ENCODE data around the gene FAAH2.

DNA sequence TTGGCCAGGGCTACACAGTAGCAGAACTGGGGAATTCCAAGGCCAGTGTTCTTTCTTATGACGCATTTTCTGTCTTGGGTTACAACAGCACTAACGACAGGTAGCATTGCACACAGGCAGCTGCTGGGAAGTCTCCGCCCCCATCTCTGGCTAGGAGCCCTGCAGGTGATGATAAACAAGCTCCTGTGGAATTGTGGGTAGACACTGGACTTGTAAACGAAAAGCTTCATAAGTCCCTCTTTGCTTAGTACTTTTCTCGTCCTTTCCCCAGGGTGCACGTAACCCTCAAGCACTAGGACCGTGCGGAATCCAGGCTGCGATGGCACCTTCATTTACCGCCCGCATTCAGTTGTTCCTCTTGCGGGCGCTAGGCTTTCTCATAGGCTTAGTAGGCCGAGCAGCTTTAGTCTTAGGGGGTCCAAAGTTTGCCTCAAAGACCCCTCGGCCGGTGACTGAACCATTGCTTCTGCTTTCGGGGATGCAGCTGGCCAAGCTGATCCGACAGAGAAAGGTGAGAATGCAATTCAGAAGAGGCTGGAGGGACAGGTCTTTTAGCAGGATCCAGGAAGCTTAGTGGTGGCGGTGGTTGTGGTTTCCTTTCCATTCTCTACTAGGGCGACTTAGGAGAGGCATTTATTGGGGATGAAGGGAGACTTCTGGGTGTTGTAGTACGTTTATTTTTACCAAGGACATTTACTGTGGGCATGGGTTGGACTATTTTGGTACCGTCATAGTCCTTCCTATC lies at the start of gene FAAH2:
- TF ChIP-seq, protein P1, sequence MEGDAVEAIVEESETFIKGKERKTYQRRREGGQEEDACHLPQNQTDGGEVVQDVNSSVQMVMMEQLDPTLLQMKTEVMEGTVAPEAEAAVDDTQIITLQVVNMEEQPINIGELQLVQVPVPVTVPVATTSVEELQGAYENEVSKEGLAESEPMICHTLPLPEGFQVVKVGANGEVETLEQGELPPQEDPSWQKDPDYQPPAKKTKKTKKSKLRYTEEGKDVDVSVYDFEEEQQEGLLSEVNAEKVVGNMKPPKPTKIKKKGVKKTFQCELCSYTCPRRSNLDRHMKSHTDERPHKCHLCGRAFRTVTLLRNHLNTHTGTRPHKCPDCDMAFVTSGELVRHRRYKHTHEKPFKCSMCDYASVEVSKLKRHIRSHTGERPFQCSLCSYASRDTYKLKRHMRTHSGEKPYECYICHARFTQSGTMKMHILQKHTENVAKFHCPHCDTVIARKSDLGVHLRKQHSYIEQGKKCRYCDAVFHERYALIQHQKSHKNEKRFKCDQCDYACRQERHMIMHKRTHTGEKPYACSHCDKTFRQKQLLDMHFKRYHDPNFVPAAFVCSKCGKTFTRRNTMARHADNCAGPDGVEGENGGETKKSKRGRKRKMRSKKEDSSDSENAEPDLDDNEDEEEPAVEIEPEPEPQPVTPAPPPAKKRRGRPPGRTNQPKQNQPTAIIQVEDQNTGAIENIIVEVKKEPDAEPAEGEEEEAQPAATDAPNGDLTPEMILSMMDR (IDR thresholded peaks at IDR 0.05; ENCODE audit: extremely low read depth in 1 of 2, insufficient read depth in 1 of 2, low read depth in 1 of 2, low read length in 2 of 2) = no peak
- TF ChIP-seq POLR2A (IDR thresholded peaks at IDR 0.05; ENCODE audit: low read depth, low read length) (no peak), POLR2AphosphoS5 (IDR thresholded peaks at IDR 0.05; ENCODE audit: insufficient read depth, low read depth, low read length) (no peak)
- TF ChIP-seq, protein P2, sequence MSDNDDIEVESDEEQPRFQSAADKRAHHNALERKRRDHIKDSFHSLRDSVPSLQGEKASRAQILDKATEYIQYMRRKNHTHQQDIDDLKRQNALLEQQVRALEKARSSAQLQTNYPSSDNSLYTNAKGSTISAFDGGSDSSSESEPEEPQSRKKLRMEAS (IDR thresholded peaks at IDR 0.05; ENCODE audit: insufficient read depth, insufficient read length) = no peak

All from endothelial cell of umbilical vein (primary cell).